IPS DF 19.7 (cell line): ENCODE data around the gene RNF43.

Source experiments
- DNase-seq: peaks from one replicate; pipeline ENCODE4 v3.0.0-alpha.2; 2013; ENCODE audit warnings: low read depth, low spot score

RNF43 gene

DNA sequence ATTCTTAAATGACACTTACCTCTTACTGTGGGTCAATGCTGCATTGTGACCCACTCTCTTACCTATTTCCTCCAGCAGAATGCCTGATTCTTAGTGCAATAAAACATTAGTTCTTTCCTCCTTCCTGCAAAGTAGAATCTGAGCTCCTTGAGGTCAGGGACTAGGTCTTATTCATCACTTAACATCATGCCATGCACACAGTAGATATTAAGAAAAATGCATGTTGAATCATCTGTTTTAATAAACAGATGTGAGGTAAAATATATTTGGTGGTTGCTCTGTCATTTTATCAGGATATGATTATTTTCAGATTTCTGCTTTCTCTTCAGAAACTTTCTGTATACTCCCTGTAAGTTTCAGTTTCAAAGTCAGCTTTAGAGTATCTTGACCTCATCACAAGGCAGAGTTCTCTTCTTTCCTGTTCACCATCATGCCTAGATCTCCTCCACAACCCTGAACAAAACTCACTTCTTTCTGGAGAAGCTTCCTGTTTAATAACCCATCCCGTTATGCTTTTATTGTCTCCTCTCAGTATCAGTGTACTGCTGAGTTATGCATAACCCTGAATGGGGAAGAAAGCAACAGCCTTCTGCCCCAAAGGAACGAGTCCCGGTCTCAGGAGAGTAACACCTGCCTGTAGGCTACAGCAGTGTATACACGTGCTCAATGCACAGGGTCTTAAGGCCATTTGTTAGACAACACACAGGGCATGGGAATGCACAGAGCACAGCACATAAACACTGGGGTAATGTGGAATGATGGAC, 35.0 kb downstream of the RNF43 start:
- DNase-seq = no peak

DNA sequence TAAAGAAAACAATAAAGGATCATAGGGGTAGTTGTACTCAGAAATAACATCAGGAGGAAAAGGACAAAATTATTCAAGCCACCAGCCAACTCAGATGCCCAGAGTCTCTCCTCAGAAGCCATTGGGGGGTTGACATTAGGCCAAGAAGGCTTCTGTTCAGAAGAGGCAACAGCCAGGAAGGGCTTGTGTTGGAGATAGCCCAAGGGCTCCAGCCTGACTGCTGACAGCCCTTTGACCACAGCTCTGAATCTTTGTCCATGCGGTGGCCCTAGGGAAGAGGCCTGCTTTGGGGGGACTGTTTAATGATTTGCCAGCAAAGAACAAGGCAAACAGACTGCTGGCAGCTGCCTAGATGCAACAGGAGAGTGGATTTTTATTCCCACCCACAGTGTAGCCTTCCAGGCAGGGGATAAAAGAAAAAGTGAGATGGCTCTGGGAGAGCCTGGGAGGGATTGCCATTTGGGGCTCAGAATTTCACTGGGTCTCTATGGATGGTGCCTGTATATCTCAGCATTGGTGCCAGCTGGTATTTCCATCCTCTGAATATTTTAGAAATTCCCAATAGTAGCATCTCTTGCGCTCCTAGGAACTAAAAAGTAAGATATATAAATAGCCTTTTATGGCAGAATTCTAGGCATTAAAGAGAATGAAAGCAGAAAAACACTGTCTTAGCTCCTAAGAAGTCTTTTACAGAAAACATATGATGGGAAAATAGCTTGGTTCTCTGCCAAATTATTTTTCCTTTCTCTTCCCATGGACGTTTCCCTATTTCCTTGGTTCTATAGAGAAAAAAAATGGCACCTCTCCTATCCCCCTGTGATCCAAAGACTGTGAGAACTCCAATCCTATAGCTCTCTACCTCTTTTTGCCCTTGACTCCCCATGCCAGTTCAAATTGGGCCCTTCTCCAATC, 36.0 kb downstream of the RNF43 start:
- DNase-seq = no peak

DNA sequence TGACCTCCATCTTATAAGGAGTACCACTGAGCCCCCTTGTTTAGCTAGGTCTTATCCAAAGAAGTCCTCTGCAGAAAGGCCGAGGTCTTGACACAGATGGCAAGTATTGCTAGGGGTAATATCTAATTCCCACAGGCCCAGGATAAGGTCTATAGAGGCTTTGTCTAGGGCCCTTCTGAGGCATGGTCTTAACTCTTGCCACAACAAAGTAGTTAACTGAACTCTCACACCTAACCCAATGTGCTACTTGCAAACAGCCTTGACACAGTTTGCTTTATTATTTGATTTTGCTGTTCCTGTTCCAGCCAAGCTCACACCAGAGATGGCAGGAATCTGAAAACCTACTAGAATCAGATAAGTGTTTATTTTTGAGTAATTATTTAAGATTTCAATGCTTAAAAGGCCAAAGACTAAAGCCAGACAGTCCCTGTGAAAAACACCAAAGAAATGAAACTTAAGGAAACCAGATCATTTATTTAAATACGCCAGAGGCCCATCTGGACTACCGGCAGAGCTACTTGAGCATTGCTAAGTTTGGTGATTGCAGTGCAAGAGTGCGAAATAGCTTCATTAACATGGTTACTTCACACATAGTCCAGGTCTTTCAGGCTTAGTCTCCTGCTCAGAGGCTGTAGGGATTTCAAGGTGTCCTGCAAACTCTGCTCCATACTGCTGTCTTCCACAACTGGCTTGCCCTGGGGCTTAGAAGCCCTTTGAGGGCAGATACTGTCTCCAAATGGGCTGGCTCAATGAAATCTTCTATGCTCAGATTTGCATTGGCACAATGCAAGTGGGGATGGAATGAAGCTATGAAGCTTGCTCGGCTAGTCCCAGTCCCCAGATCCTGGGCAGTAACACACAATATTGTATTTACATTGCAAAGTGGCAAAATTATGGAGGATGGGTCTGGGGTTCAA, 36.9 kb downstream of the RNF43 start:
- DNase-seq = no peak

DNA sequence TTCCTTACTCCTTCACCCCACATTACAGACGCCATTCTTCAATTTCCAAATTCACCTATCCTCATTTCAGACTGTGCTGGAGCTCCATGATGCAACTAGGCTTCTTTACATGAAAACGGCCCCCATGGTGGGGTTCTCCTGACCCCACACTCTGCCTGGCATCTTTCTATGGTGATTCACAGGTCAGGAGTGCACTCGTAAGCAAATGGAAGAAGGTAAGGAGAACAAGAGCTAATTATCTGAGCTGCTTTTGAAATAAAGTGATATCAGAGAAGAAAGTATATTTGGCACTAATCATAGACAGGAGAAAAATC, 37.9 kb downstream of the RNF43 start:
- no peak for DNase-seq

DNA sequence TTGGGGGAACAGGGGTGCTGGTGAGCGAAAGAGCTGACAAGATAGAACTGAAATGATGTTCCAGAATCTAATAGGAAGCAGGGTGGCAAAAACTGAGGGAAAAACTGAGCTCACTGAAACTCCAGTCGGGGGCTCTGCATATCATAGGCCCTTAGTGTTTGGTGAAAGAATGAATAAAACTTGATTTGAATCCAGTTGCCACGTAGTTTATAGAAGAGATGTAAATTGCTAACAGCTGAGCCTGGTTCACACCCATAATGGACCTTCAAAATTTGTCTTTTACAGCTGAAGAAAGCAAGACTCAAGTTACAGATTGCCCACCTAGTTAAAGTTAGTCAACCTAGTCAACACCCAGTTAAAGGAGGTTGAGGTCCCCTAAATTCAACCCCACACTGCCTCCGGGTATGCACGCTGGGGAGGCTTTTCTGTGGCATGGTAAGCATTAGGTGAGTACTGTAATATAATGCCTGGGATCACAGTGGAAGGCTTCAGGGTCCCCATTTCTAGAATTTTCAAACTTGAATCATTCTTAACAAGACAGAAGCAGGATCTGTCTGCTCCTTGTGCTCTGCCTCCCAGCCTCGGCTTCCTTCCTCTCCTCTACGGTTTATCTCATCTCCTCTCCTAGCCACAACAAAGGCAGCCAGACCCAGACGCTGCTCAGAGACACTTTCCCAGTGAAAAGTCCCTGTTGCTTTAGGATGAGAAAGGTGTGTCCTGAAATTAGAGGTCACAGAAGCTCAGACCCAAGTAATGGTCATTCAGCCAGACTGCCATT, 38.4 kb downstream of the RNF43 start:
- no peak for DNase-seq

DNA sequence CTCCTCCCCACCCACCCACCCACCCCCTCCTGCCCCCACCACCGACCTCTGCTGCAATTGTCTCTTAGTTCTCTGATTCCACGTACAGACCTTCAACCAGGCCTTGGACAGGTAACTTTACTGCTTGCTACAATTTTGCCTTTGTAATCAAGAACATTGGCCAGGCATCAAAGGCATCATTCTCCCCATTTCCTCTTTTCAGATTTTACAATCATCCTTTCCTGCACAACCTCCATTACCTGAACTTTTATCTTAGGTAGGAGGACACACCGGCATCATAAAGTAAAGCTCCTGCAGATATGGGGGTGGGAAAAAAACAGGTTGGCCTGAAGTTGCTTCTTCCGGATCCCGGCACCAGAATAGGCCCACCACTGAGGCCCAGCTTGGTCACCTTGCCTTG, 39.7 kb downstream of the RNF43 start:
- DNase-seq = no peak

DNA sequence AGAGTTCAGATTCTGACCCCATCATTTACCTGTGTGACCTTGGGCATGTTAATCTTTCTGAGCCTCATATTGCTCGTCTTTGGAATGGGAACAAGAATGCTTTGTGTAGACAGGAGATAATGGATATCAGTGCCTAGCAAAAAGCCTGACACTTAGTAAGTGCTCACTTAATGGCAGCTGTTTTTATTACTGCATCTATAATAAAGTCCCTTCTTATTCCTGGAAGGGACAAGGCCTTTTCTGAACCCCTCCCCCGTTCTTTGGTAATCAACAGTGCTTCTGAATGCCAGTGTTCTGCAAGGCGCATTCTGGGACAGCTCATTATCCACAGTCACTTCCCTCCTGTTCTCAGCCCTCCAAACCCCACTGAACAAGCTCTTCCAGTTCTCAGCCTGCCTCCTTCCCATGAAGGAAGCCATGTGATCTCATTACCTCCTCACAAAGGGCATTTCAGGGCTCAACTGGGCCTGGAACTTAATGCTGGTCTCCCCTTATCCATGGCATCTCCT, 40.2 kb downstream of the RNF43 start:
- no peak for DNase-seq

DNA sequence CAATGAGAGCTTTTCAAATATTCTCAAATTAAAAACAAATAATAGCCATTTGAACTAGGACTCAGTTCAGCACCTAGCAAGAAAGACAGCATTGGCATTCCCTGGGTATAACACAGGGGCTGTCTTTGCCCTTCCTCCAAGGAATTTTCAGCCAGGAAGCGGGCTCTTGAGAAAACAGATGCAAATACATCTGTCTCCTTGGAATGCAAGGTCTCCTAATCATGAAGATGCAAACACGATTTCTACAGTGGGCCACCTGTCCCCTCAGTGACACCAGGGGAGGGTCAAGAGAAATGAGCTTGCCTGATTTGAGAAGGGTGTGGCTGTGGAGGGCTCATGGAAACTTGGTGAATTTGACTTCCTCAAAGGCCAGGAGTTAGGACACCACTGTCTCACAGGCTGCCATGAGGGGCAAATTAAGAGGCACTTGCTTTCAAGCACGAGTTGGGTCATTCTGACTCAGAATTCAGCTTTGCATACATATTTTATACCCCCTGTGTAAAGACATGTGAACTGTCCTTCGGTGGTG, 40.8 kb downstream of the RNF43 start:
- DNase-seq = no peak

DNA sequence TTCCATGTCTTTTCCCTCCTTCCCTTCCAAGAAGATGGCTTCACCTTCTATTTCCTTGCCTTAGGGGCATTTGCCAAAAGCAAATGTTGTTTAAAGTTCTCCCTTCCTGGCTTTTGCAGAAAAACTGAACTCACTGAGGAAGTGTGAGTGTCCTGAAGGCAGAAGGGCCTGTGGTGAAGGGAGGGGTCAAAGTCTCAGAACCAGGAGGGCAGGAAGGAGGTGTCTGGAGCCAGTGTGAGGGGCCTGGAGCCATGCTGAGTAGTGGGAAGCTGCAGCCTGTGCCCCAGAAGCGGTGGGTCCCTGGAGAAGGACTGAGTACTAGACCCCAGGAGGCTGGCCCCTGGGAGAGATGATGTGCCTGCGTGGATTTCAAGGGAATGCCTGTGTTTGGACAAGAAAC, 41.5 kb downstream of the RNF43 start:
- no peak for DNase-seq

DNA sequence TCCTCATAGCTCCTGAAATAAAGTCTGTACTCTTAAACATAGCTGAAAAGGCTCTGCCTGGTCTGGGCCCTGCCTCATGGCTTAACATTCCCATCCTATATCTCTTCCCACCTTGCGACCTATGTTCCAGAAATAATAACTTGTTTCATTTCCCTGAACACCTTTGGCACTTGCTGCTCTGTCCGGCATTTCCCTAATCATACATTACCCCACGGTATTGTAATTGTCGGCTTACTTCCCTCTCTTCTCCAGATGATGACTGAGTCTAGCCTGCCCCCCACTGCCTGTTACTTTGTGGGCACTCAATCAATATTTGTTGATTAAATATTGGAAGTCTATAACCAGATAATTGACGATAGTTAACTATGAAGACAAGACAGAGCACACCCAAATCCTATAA, 42.1 kb downstream of the RNF43 start:
- no peak for DNase-seq

DNA sequence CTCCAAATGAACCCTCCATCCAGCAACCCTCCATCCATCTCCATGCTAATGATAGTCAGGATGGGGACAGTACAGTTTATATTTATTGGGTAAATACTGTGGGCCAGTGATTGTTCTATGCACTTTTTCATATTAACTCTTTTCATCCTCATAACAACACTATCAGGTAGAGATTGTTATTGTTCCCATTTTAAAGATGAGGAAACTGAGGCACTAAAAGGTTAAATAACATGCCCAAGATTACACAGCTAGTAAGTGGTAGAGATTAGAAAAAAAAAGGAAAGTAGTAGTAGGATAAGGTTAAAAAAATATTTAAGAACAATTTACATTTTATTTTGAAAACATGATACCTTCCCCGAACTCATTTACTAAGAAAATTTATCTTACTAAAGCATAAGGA, 43.4 kb downstream of the RNF43 start:
- no peak for DNase-seq

DNA sequence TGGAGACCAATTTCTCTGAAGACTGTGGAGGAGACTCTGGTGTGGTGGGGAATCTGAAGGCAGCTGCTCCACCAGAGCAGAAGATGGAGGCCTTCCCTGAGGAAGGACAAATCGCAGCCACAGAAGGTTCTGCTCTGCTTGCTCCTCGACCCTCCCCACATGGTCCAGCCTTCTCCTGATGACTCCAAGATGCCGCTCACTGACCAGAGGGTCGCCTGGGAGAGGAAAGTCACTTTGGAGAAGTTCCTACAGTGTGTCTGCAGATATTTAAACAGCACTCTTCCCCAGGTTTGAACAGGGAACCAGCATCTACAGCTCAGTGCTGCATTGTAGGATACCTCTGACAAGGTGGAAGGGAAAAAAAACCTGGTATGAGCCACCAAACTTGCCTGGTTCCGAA, 44.3 kb downstream of the RNF43 start:
- no peak for DNase-seq

DNA sequence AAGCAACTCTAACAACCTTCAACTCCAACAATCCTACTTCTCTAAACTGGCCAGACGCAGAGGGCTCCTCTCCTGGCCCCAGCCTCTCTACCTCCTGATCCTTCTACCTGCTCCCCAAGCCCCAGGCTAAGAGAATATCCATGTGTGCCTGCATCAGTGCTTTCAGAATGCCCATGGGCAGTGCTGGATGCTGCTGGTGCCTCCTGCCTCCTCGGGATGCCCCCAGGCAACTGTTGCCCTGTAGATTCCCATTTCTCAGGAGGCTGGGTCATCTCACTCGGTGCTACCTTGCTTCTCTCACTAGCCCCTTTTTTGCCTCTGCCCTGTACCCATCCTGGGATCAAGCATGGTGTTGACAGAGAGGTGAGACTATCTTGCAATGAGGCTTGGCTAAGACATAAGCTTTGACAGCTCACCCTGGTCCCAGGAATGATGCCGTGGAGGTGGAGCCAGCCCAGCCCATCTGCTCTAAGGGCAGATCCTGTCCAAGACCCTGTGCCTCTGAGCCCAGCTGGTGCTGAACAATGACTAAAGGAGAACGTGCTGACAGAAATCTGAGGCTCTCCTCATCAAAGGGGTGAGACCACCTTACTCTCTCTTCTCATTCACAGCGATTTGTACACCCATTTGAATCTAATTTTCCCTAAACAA, 45.9 kb downstream of the RNF43 start:
- no peak for DNase-seq

DNA sequence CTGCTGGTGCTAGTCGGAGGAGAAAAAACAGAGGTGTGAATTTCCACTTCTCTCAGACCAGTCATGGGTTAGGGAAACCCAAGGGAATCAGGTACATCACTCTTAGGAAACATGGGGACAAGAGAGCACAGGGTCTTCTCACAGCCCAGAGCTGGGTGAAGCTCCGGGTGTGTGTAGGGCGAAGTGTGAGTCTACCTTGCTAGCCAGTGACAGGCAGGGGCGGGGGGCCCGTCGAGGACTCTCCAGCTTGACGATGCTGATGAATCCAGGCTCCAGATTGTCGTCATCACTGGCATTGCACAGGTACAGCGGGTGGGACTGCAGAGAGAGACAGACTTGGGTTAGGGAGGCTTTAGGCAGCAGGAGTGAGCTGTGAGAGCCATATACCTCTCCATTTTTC, 46.6 kb downstream of the RNF43 start:
- DNase-seq = no peak

DNA sequence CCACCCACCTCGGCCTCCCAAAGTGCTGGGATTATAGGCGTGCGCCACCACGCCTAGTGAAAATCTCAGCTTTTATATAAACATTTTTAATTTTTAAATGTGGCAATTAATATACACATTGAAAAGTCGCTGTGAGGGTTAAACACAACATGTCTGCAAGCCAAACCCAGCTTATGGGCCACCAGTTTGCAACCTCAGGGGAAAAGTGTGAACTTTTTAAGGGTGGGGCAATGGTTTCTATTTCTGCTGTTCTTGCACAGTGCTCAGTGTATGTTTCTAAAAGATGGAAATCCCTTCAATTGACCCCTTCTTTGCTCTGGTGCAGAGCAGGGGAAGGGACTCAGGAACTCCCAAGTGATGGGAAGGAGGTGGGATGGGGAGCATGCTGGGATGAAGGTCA, 47.0 kb downstream of the RNF43 start:
- no peak for DNase-seq

DNA sequence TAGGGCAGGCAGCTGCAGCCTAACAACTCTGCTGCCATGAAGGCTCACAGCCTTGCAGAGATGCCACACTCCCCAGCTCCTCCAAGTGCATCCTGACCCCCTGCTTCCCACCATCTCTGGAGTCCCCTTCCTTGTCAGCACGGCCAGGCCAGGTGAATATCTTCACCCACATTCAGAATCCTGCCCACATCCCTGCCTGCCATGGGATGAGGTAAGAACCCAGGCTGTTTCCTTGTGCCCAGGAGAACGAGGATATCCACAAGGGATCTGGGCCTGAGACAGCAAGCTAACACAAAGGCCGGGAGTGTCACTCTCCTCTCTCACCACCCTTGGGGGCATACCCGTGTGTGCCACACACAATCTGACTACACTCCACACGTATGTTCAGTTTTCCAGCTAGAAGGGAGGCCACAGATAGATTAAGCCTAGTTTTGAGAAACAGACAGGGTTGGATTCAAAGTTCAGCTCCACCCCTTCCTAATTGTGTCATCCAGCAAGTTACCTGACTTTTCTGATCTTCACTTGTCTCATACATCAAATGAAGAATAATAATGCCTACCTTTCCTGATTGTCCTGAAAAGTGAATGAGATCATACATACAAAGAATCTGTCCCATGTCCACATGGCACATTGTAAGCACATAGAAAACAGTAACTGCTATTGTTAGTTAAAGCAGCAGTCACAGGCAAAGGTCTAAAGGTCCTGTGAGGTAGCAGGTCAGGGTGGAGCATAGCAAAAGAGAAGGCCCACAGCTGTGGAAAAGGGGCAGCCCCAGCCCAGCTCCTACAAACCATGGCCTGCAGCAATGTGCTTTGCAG, 47.9 kb downstream of the RNF43 start:
- DNase-seq = no peak

DNA sequence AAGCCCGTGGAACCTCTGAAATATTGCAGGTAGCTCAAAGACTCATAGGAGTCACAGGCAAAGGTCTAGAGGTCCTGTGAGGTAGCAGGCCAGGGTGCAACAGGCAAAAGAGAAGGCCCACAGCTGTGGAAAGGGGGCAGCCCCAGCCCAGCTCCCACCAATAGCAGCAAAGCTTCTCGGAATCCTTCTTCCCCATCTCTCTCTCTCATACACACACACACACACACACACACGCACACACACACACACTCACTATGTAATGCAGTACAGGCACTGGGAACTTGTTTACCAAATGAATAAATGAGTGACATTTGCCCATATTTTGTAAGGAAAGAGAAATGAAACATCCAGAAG, 48.5 kb downstream of the RNF43 start:
- DNase-seq = no peak
